Stimulated activated CD8-positive, alpha-beta memory T cell treated with anti-CD3 and anti-CD28 coated beads, Interleukin-2, amount 100 ng/mL, for 1 hour (primary cell): ENCODE measurements around the gene DROSHA.
A peak's percentile ranks its signal among the peaks of the same experiment; 100 is the strongest.
"Not testable (repeated sequence)": the region's sequence is repeated elsewhere in the genome, so short reads cannot be mapped to it uniquely, and the experiment has no call there.

Source experiments
- DNase-seq, 2 donors: peaks; one replicate each; pipeline ENCODE4 v3.0.0-alpha.2; 2020; ENCODE audit warnings: low read depth in 2 of 2

Gene DROSHA

GRCh38 chr5:31531888-31532547 lies at the start of gene DROSHA, which contains the start of gene C5orf22:
TSS of gene DROSHA (minus strand) at chr5:31532093. CDS start at chr5:31529059, 3,034 bp downstream.
TSS of gene C5orf22 (plus strand) at chr5:31532301. CDS start at chr5:31532393, 92 bp downstream.
- DNase-seq = peak; percentile 81

- no peak for DNase-seq
Observed at GRCh38 chr5:31579558-31579957, 47.7 kb upstream of the DROSHA start.

GRCh38 chr5:31577438-31577837 lies 45.5 kb upstream of the DROSHA start:
- DNase-seq = no peak

GRCh38 chr5:31574772-31575171 lies 42.9 kb upstream of the DROSHA start:
- DNase-seq = no peak

- no peak for DNase-seq
Observed at GRCh38 chr5:31573494-31574142, 41.7 kb upstream of the DROSHA start.

GRCh38 chr5:31569068-31569467 lies 37.2 kb upstream of the DROSHA start:
- DNase-seq = no peak

GRCh38 chr5:31568302-31568835 lies 36.5 kb upstream of the DROSHA start:
- no peak for DNase-seq

- DNase-seq = not testable (repeated sequence)
Observed at GRCh38 chr5:31566362-31566761, 34.5 kb upstream of the DROSHA start.

GRCh38 chr5:31563216-31563615 lies 31.3 kb upstream of the DROSHA start:
- DNase-seq = no peak

- DNase-seq = no peak
Observed at GRCh38 chr5:31561946-31562345, 30.1 kb upstream of the DROSHA start.

- no peak for DNase-seq
Observed at GRCh38 chr5:31559942-31560341, 28.0 kb upstream of the DROSHA start.

- DNase-seq = no peak
Observed at GRCh38 chr5:31556461-31556860, 24.6 kb upstream of the DROSHA start.

- no peak for DNase-seq
Observed at GRCh38 chr5:31554552-31554951, 22.7 kb upstream of the DROSHA start.

- DNase-seq = no peak
Observed at GRCh38 chr5:31553863-31554262, 22.0 kb upstream of the DROSHA start.

- no peak for DNase-seq
Observed at GRCh38 chr5:31551878-31552277, 20.0 kb upstream of the DROSHA start.

GRCh38 chr5:31549114-31549513 lies 17.2 kb upstream of the DROSHA start:
- DNase-seq = not testable (repeated sequence)

- no peak for DNase-seq
Observed at GRCh38 chr5:31537851-31538250, 6.0 kb upstream of the DROSHA start.

- DNase-seq = no peak
Observed at GRCh38 chr5:31537349-31537748, 5.5 kb upstream of the DROSHA start.

GRCh38 chr5:31536873-31537272 lies 5.0 kb upstream of the DROSHA start:
- no peak for DNase-seq

GRCh38 chr5:31534527-31535046 lies 2.7 kb upstream of the DROSHA start:
- no peak for DNase-seq

- no peak for DNase-seq
Observed at GRCh38 chr5:31531543-31531887, 378 bp downstream of the DROSHA start.

- DNase-seq = no peak
Observed at GRCh38 chr5:31530541-31531265, 1.2 kb downstream of the DROSHA start.
